GM23338 (cell line): Measurements from ENCODE around the gene SASH1. TPM values are rescaled to one million over a fixed set of nuclear protein-coding genes. Genes with fewer than 3 reads are reported as not detected.

ENCODE experiments used
- ATAC-seq: fragments of 200-7000 bp; cut with Tn5 transposase; 3 replicates; pipeline ENCODE4 v1.9.1; 2020
- DNase-seq: peaks from one replicate; pipeline ENCODE4 v3.0.0-alpha.2; 2015; ENCODE audit warnings: low spot score
- H2AFZ ChIP-seq: fragments of 200-600 bp; sonication (generic); 2 replicates; pipeline ENCODE4 v1.8.0; 2016; ENCODE audit warnings: antibody characterized with exemption, mild to moderate bottlenecking, moderate library complexity
- H3F3A ChIP-seq: fragments of 200-600 bp; sonication (generic); replicated peaks from 2 replicates; pipeline ENCODE4 v1.8.0; 2017; ENCODE audit warnings: antibody characterized with exemption, mixed run types, low read depth
- H3K27ac ChIP-seq: fragments of 200-600 bp; sonication (generic); 2 replicates; pipeline ENCODE4 v1.6.1; 2016; ENCODE audit warnings: low read depth
- H3K27me3 ChIP-seq: fragments of 200-600 bp; sonication (generic); 2 replicates; pipeline ENCODE4 v1.8.0; 2016; ENCODE audit warnings: mild to moderate bottlenecking, mixed run types, moderate library complexity; ENCODE audit not compliant: insufficient read depth
- H3K36me3 ChIP-seq: fragments of 200-600 bp; sonication (generic); 2 replicates; pipeline ENCODE4 v1.8.0; 2016; ENCODE audit warnings: mild to moderate bottlenecking; ENCODE audit not compliant: insufficient read depth
- H3K4me1 ChIP-seq: fragments of 200-600 bp; sonication (generic); 2 replicates; pipeline ENCODE4 v1.8.0; 2016; ENCODE audit warnings: mild to moderate bottlenecking, moderate library complexity; ENCODE audit not compliant: insufficient read depth
- H3K4me2 ChIP-seq: fragments of 200-600 bp; sonication (generic); 2 replicates; pipeline ENCODE4 v1.7.1; 2017; ENCODE audit warnings: mixed run types
- H3K4me3 ChIP-seq: fragments of 200-600 bp; sonication (generic); 2 replicates; pipeline ENCODE4 v1.6.1; 2016; ENCODE audit warnings: mixed run types
- H3K79me2 ChIP-seq: fragments of 200-600 bp; sonication (generic); replicated peaks from 2 replicates; pipeline ENCODE4 v1.8.0; 2017; ENCODE audit warnings: mild to moderate bottlenecking; ENCODE audit not compliant: insufficient read depth
- H3K9me2 ChIP-seq: fragments of 200-600 bp; sonication (generic); 2 replicates; pipeline ENCODE4 v1.8.0; 2017; ENCODE audit not compliant: insufficient read depth
- H4K20me1 ChIP-seq: fragments of 200-600 bp; sonication (generic); replicated peaks from 2 replicates; pipeline ENCODE4 v1.8.0; 2017; ENCODE audit warnings: mild to moderate bottlenecking; ENCODE audit not compliant: insufficient read depth
- H3K27ac Mint-ChIP-seq: 2 replicates; pipeline ENCODE4 v1.8.0; 2020; ENCODE audit warnings: inconsistent platforms, mild to moderate bottlenecking, moderate library complexity, mixed read lengths
- H3K27me3 Mint-ChIP-seq: 3 replicates; pipeline ENCODE4 v1.8.0; 2022; ENCODE audit warnings: low read depth, mild to moderate bottlenecking, moderate library complexity, mixed read lengths, inconsistent platforms; ENCODE audit not compliant: insufficient read depth, poor library complexity
- H3K36me3 Mint-ChIP-seq: 3 replicates; pipeline ENCODE4 v1.8.0; 2021; ENCODE audit warnings: low read depth, mild to moderate bottlenecking, inconsistent platforms, moderate library complexity, mixed read lengths
- H3K4me1 Mint-ChIP-seq: 3 replicates; pipeline ENCODE4 v1.8.0; 2020; ENCODE audit warnings: mild to moderate bottlenecking, inconsistent platforms, mixed read lengths
- H3K4me3 Mint-ChIP-seq: 3 replicates; pipeline ENCODE4 v1.8.0; 2021; ENCODE audit warnings: moderate library complexity, mild to moderate bottlenecking, inconsistent platforms, mixed read lengths
- H3K9me3 Mint-ChIP-seq: 3 replicates; pipeline ENCODE4 v1.8.0; 2020; ENCODE audit warnings: moderate library complexity, mild to moderate bottlenecking, inconsistent platforms, mixed read lengths
- CREB1 ChIP-seq: fragments of 250-450 bp; sonication (Bioruptor Pico); IDR thresholded peaks from 2 replicates; pipeline ENCODE4 v1.5.0; 2020; ENCODE audit warnings: low read depth, mild to moderate bottlenecking, moderate library complexity
- EZH2 ChIP-seq: fragments of 200-600 bp; sonication (generic); IDR thresholded peaks from one replicate; pipeline ENCODE4 v1.8.0; 2017; ENCODE audit warnings: antibody characterized with exemption, mild to moderate bottlenecking, low read depth; ENCODE audit not compliant: unreplicated experiment
- JUNB ChIP-seq: IDR thresholded peaks from one replicate; pipeline ENCODE4 v1.6.1; 2016; ENCODE audit warnings: antibody characterized with exemption; ENCODE audit not compliant: unreplicated experiment
- polyA plus RNA-seq: library from polyadenylated mRNA; unstranded; fragments of >200 nt; fragmentation: Nextera tagmentation; extraction: Ambion mirVana; gene quantifications from 2 replicates; pipeline ENCODE4 v1.2.1, GENCODE V29; 2016
- total RNA-seq: library from RNA; depleted of rRNA; stranded (reverse); fragments of >200 nt; shearing (Covaris generic); gene quantifications from 2 replicates; pipeline ENCODE4 v1.2.3, GENCODE V29; 2014
- TF ChIP-seq, protein P1 (sequence below): fragments of 250-450 bp; sonication (Bioruptor Pico); IDR thresholded peaks from 2 replicates; pipeline ENCODE4 v1.5.0; 2020; ENCODE audit warnings: mild to moderate bottlenecking, moderate library complexity
- TF ChIP-seq, protein P2 (sequence below): IDR thresholded peaks from 2 replicates; pipeline ENCODE4 v1.6.1; 2016; ENCODE audit warnings: antibody characterized with exemption
- TF ChIP-seq, protein P3 (sequence below): IDR thresholded peaks from one replicate; pipeline ENCODE4 v1.6.1; 2018; ENCODE audit warnings: antibody characterized with exemption; ENCODE audit not compliant: unreplicated experiment
- TF ChIP-seq, protein P4 (sequence below), 2 experiments: fragments of 200-600 bp in 1 of 2; sonication (generic) in 1 of 2; conservative IDR thresholded peaks; 2 replicates each; pipeline versions ENCODE4 v1.5.1 to v1.6.1; 2016 to 2017; ENCODE audit warnings: antibody characterized with exemption in 2 of 2, low read depth in 2 of 2, mild to moderate bottlenecking in 2 of 2, moderate library complexity in 1 of 2

The SASH1 gene
- total and polyA plus RNA-seq, 2 experiments from 2014 or later, result 8.2 to 30.2 TPM

DNA sequence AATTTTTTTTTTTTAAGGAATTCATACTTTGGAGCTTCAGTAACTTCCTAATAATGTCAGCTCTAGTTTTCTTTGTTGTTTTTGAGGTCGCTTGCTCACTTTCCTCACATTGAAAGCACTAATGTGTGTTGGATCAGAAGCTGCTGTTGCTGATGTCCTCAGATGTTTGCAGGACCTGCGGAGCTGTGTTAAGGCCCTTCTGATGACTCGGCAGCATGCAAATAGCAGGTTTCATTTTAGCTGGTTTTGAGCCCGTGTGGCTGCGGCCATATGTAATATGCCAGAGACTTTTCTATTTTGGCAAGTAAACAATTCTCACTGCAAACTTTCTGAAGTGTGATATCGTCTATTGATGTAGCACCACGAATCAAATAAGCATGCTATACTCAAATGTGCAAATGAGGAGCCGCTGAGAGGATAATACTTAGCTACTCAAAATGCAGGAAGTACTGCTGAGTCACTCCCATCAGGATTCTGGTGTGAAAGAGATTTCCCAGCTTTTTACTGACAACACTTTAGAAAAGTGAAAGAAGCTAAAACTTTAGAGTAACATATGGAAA, 187.8 kb downstream of the SASH1 start (continued):
- TF ChIP-seq, protein P1, sequence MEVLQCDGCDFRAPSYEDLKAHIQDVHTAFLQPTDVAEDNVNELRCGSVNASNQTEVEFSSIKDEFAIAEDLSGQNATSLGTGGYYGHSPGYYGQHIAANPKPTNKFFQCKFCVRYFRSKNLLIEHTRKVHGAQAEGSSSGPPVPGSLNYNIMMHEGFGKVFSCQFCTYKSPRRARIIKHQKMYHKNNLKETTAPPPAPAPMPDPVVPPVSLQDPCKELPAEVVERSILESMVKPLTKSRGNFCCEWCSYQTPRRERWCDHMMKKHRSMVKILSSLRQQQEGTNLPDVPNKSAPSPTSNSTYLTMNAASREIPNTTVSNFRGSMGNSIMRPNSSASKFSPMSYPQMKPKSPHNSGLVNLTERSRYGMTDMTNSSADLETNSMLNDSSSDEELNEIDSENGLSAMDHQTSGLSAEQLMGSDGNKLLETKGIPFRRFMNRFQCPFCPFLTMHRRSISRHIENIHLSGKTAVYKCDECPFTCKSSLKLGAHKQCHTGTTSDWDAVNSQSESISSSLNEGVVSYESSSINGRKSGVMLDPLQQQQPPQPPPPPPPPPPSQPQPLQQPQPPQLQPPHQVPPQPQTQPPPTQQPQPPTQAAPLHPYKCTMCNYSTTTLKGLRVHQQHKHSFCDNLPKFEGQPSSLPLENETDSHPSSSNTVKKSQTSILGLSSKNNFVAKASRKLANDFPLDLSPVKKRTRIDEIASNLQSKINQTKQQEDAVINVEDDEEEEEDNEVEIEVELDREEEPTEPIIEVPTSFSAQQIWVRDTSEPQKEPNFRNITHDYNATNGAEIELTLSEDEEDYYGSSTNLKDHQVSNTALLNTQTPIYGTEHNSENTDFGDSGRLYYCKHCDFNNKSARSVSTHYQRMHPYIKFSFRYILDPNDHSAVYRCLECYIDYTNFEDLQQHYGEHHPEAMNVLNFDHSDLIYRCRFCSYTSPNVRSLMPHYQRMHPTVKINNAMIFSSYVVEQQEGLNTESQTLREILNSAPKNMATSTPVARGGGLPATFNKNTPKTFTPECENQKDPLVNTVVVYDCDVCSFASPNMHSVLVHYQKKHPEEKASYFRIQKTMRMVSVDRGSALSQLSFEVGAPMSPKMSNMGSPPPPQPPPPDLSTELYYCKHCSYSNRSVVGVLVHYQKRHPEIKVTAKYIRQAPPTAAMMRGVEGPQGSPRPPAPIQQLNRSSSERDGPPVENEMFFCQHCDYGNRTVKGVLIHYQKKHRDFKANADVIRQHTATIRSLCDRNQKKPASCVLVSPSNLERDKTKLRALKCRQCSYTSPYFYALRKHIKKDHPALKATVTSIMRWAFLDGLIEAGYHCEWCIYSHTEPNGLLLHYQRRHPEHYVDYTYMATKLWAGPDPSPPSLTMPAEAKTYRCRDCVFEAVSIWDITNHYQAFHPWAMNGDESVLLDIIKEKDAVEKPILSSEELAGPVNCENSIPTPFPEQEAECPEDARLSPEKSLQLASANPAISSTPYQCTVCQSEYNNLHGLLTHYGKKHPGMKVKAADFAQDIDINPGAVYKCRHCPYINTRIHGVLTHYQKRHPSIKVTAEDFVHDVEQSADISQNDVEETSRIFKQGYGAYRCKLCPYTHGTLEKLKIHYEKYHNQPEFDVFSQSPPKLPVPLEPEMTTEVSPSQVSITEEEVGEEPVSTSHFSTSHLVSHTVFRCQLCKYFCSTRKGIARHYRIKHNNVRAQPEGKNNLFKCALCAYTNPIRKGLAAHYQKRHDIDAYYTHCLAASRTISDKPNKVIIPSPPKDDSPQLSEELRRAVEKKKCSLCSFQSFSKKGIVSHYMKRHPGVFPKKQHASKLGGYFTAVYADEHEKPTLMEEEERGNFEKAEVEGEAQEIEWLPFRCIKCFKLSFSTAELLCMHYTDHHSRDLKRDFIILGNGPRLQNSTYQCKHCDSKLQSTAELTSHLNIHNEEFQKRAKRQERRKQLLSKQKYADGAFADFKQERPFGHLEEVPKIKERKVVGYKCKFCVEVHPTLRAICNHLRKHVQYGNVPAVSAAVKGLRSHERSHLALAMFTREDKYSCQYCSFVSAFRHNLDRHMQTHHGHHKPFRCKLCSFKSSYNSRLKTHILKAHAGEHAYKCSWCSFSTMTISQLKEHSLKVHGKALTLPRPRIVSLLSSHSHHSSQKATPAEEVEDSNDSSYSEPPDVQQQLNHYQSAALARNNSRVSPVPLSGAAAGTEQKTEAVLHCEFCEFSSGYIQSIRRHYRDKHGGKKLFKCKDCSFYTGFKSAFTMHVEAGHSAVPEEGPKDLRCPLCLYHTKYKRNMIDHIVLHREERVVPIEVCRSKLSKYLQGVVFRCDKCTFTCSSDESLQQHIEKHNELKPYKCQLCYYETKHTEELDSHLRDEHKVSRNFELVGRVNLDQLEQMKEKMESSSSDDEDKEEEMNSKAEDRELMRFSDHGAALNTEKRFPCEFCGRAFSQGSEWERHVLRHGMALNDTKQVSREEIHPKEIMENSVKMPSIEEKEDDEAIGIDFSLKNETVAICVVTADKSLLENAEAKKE, result no peak
- no peak for TF ChIP-seq CREB1 (CRISPR knock-in tag)

DNA sequence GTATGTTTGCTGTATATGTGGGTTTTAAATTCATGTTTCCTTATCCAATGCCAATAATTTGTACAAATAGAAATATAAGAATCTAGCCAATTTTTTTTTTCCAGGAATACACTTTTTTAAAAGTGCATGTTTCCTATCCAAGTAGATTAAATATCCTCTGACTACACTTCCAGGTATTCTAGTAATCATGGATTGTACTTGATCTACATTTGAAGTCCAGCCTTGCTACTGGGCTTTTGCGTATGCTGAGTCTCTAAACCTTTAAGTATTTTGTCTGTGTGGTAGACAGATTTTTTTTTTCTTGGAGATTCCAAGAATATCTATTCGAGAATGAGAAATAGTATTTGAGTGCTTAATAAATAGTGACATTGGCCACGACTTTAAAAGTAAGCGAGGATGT, 188.3 kb downstream of the SASH1 start:
- H3K79me2 ChIP-seq, result no peaks in the 10 kb centered on the region
- H3K27ac ChIP-seq, result peak overlapping the region; percentile 6; the same call in 1 of the 2 replicates
- no peak for DNase-seq
- Mint-ChIP-seq H3K9me3 (peaks cover 10% of the 10 kb centered on the region), H3K4me3 (no peak overlapping the region), H3K36me3 (peaks cover 80% of the 10 kb centered on the region), H3K27me3 (peaks cover 9% of the 10 kb centered on the region), H3K27ac (peak overlapping the region; percentile 97), H3K4me1 (peaks cover 21% of the 10 kb centered on the region)
- TF ChIP-seq EZH2 (no peak), JUNB (no peak)
- TF ChIP-seq, protein P2, sequence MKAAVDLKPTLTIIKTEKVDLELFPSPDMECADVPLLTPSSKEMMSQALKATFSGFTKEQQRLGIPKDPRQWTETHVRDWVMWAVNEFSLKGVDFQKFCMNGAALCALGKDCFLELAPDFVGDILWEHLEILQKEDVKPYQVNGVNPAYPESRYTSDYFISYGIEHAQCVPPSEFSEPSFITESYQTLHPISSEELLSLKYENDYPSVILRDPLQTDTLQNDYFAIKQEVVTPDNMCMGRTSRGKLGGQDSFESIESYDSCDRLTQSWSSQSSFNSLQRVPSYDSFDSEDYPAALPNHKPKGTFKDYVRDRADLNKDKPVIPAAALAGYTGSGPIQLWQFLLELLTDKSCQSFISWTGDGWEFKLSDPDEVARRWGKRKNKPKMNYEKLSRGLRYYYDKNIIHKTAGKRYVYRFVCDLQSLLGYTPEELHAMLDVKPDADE, result no peak
- TF ChIP-seq, protein P3, sequence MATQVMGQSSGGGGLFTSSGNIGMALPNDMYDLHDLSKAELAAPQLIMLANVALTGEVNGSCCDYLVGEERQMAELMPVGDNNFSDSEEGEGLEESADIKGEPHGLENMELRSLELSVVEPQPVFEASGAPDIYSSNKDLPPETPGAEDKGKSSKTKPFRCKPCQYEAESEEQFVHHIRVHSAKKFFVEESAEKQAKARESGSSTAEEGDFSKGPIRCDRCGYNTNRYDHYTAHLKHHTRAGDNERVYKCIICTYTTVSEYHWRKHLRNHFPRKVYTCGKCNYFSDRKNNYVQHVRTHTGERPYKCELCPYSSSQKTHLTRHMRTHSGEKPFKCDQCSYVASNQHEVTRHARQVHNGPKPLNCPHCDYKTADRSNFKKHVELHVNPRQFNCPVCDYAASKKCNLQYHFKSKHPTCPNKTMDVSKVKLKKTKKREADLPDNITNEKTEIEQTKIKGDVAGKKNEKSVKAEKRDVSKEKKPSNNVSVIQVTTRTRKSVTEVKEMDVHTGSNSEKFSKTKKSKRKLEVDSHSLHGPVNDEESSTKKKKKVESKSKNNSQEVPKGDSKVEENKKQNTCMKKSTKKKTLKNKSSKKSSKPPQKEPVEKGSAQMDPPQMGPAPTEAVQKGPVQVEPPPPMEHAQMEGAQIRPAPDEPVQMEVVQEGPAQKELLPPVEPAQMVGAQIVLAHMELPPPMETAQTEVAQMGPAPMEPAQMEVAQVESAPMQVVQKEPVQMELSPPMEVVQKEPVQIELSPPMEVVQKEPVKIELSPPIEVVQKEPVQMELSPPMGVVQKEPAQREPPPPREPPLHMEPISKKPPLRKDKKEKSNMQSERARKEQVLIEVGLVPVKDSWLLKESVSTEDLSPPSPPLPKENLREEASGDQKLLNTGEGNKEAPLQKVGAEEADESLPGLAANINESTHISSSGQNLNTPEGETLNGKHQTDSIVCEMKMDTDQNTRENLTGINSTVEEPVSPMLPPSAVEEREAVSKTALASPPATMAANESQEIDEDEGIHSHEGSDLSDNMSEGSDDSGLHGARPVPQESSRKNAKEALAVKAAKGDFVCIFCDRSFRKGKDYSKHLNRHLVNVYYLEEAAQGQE, result no peak
- TF ChIP-seq, protein P4, sequence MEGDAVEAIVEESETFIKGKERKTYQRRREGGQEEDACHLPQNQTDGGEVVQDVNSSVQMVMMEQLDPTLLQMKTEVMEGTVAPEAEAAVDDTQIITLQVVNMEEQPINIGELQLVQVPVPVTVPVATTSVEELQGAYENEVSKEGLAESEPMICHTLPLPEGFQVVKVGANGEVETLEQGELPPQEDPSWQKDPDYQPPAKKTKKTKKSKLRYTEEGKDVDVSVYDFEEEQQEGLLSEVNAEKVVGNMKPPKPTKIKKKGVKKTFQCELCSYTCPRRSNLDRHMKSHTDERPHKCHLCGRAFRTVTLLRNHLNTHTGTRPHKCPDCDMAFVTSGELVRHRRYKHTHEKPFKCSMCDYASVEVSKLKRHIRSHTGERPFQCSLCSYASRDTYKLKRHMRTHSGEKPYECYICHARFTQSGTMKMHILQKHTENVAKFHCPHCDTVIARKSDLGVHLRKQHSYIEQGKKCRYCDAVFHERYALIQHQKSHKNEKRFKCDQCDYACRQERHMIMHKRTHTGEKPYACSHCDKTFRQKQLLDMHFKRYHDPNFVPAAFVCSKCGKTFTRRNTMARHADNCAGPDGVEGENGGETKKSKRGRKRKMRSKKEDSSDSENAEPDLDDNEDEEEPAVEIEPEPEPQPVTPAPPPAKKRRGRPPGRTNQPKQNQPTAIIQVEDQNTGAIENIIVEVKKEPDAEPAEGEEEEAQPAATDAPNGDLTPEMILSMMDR (conservative IDR thresholded peaks at IDR 0.05; ENCODE audit: low read depth in 2 of 2), result no peak
- H4K20me1 ChIP-seq, result no peaks in the 10 kb centered on the region
- no peaks in the 10 kb centered on the region for H3K27me3 ChIP-seq
- H3K4me2 ChIP-seq, result 0 out of 2 replicates have a peak overlapping the region, but pooled peaks have one; percentile 16
- H2AFZ ChIP-seq, result no peak overlapping the region
- H3K36me3 ChIP-seq, result peaks cover 18% of the 10 kb centered on the region; the same call in 1 of the 2 replicates
- no peaks in the 10 kb centered on the region for H3K9me2 ChIP-seq
- H3K4me3 ChIP-seq, result no peak overlapping the region
- no peak for ATAC-seq
- H3K4me1 ChIP-seq, result peaks cover 10% of the 10 kb centered on the region
- H3F3A ChIP-seq, result no peaks in the 10 kb centered on the region
